ENCODE results near the gene ANKHD1.

- TF ChIP-seq CTCF (IDR thresholded peaks at IDR 0.05; ENCODE audit: insufficient read depth, low read length), result no peak
- no peak for TF ChIP-seq POLR2AphosphoS5 (IDR thresholded peaks at IDR 0.05; ENCODE audit: low read depth)
- no peak for TF ChIP-seq REST (IDR thresholded peaks at IDR 0.05; ENCODE audit: insufficient replicate concordance, low read depth)
- TF ChIP-seq GABPA (IDR thresholded peaks at IDR 0.05; ENCODE audit: low read depth), result no peak
- TF ChIP-seq SPI1 (IDR thresholded peaks at IDR 0.05; ENCODE audit: borderline replicate concordance, low read depth), result no peak
Observed at GRCh38 chr5:140558542-140558941, 156.9 kb downstream of the ANKHD1 start.
